ENCODE measurements around the gene ATAD1. TPM values are rescaled to one million over a fixed set of nuclear protein-coding genes. Genes with fewer than 3 reads are reported as not detected.

The ATAD1 gene
- total and polyA plus RNA-seq, 2 of the 8 experiments (the other 6 are each of a cell fraction or from before 2014, with no cell fraction given), result 8.9 to 35.3 TPM

- no peak for TF ChIP-seq MAFK (IDR thresholded peaks at IDR 0.05; ENCODE audit: low read depth, low read length)
- TF ChIP-seq BRCA1 (IDR thresholded peaks at IDR 0.05; ENCODE audit: low read depth, low read length), result no peak
- TF ChIP-seq CBX5 (IDR thresholded peaks at IDR 0.05; ENCODE audit: low read depth, low read length), result no peak
- no peak for TF ChIP-seq ATF2 (IDR thresholded peaks at IDR 0.05; ENCODE audit: low read length)
These were observed 20.6 kb upstream of the ATAD1 start (continued) for GRCh38 chr10:87838650-87839049.

Data from H1 (cell line).